Keratinocyte (primary cell): ENCODE measurements around the gene ABO. TPM values are rescaled to one million over a fixed set of nuclear protein-coding genes. Genes with fewer than 3 reads are reported as not detected.
"Not testable (repeated sequence)": the region's sequence is repeated elsewhere in the genome, so short reads cannot be mapped to it uniquely, and the experiment has no call there.

Source experiments
- DNase-seq: peaks from one replicate; pipeline ENCODE4 v3.0.0-alpha.2; 2011; ENCODE audit warnings: low read depth, missing footprints, low spot score
- FAIRE-seq: peaks from 2 replicates; lab custom pipeline; 2011; peaks lifted over from hg19 to GRCh38; lab: Jason Lieb, UNC
- H2AFZ ChIP-seq: 2 replicates; pipeline ENCODE4 v1.6.0; 2012; ENCODE audit warnings: low read length, control low read depth, inconsistent platforms; ENCODE audit not compliant: control insufficient read depth
- H3K27ac ChIP-seq: 2 replicates; pipeline ENCODE4 v1.5.1; 2011; ENCODE audit warnings: low read length; ENCODE audit not compliant: control insufficient read depth, insufficient read depth
- H3K27me3 ChIP-seq: 3 replicates; pipeline ENCODE4 v1.6.0; 2011; ENCODE audit warnings: low read length; ENCODE audit not compliant: control insufficient read depth, insufficient read depth; ENCODE audit errors: extremely low read depth
- H3K36me3 ChIP-seq, 2 experiments: 2 replicates in 1 of 2; 3 replicates in 1 of 2; pipeline ENCODE4 v1.5.1; 2011; ENCODE audit warnings: low read length in 2 of 2, mild to moderate bottlenecking in 1 of 2; ENCODE audit not compliant: control insufficient read depth in 2 of 2, insufficient read depth in 2 of 2; ENCODE audit errors: extremely low read depth in 1 of 2
- H3K4me1 ChIP-seq: 3 replicates; pipeline ENCODE4 v1.5.1; 2011; ENCODE audit warnings: low read length; ENCODE audit not compliant: control insufficient read depth, insufficient read depth; ENCODE audit errors: extremely low read depth
- H3K4me2 ChIP-seq: 3 replicates; pipeline ENCODE4 v1.6.0; 2011; ENCODE audit warnings: low read depth, low read length; ENCODE audit not compliant: control insufficient read depth, insufficient read depth; ENCODE audit errors: extremely low read depth
- H3K4me3 ChIP-seq, 3 experiments: fragments of 200-600 bp in 1 of 3; sonication (generic) in 1 of 3; 2 replicates in 2 of 3; 3 replicates in 1 of 3; pipeline ENCODE4 v1.5.1; 2011 to 2016; ENCODE audit warnings: low read length in 3 of 3, mild to moderate bottlenecking in 3 of 3, control low read depth in 2 of 3, inconsistent platforms in 1 of 3, low read depth in 1 of 3, mixed read lengths in 1 of 3, mixed run types in 1 of 3, moderate library complexity in 1 of 3; ENCODE audit not compliant: control insufficient read depth in 2 of 3, insufficient read depth in 2 of 3; ENCODE audit errors: extremely low read depth in 1 of 3
- H3K79me2 ChIP-seq: 2 replicates; pipeline ENCODE4 v1.6.0; 2012; ENCODE audit warnings: low read length; ENCODE audit not compliant: control insufficient read depth, insufficient read depth
- H3K9ac ChIP-seq: 3 replicates; pipeline ENCODE4 v1.6.0; 2011; ENCODE audit warnings: low read length; ENCODE audit not compliant: control insufficient read depth, insufficient read depth; ENCODE audit errors: extremely low read depth
- H3K9me1 ChIP-seq: 3 replicates; pipeline ENCODE4 v1.6.0; 2011; ENCODE audit warnings: low read length; ENCODE audit not compliant: control insufficient read depth, insufficient read depth; ENCODE audit errors: extremely low read depth
- H3K9me3 ChIP-seq: 2 replicates; pipeline ENCODE4 v1.5.1; 2012; ENCODE audit warnings: low read depth, low read length; ENCODE audit not compliant: control insufficient read depth
- H4K20me1 ChIP-seq: 3 replicates; pipeline ENCODE4 v1.6.0; 2011; ENCODE audit warnings: low read length; ENCODE audit not compliant: control insufficient read depth, insufficient read depth; ENCODE audit errors: extremely low read depth
- CTCF ChIP-seq, 3 experiments: IDR thresholded peaks in 1 of 3; conservative IDR thresholded peaks in 1 of 3; optimal IDR thresholded peaks in 1 of 3; 2 replicates in 2 of 3; 3 replicates in 1 of 3; pipeline versions ENCODE3 to v1.5.1; 2011; ENCODE audit warnings: low read length in 3 of 3, mild to moderate bottlenecking in 3 of 3, moderate library complexity in 2 of 3, control low read depth in 1 of 3, inconsistent platforms in 1 of 3; ENCODE audit not compliant: insufficient read depth in 2 of 3; ENCODE audit errors: extremely low read depth in 1 of 3
- EZH2 ChIP-seq: IDR thresholded peaks from one replicate; pipeline ENCODE4 v1.6.1; 2012; ENCODE audit warnings: inconsistent platforms, mild to moderate bottlenecking, low read length, moderate library complexity
- dilution Hi-C: fragments of 300-500 bp; cut with MboI; formaldehyde crosslinking; loops from one replicate; pipeline ENCODE4 v1.7.0; 2020; ENCODE audit warnings: low sequenced_read_pairs; ENCODE audit not compliant: extremely low pct_ligation_motif_present
- polyA plus RNA-seq, 5 experiments: library from polyadenylated mRNA; depleted of rRNA in 3 of 5; stranded (reverse) in 3 of 5; stranded (forward) in 1 of 5; unstranded in 1 of 5; fragments of >200 nt; gene quantifications; 1 replicate in 1 of 5; 2 replicates in 3 of 5; 3 replicates in 1 of 5; pipeline versions ENCODE4 v1.2.1 to v1.2.3, GENCODE V29; 2011 to 2012; ENCODE audit warnings: missing spikeins in 2 of 5, low read depth in 1 of 5, low replicate concordance in 1 of 5

The ABO gene
- polyA plus RNA-seq, 1 donor (not counting 4 experiments of a cell fraction or from before 2014, with no cell fraction given), result not detected

GRCh38 chr9:133225171-133226011 is 49.6 kb downstream of the ABO start:
- no peak overlapping the region for H2AFZ ChIP-seq
- no peak for DNase-seq
- TF ChIP-seq EZH2 (no peak), CTCF (optimal IDR thresholded peaks at IDR 0.05 in 1 of 3, IDR thresholded peaks at IDR 0.05 in 1 of 3, conservative IDR thresholded peaks at IDR 0.05 in 1 of 3; ENCODE audit: extremely low read depth in 1 of 3, insufficient read depth in 2 of 3, low read length in 3 of 3) (no peak)
- no peak overlapping the region for H3K9ac ChIP-seq
- H3K4me1 ChIP-seq, result no peaks in the 10 kb centered on the region
- dilution Hi-C loops, result no loop called here
- no peaks in the 10 kb centered on the region for H3K36me3 ChIP-seq
- no peaks in the 10 kb centered on the region for H3K27me3 ChIP-seq
- no peak for FAIRE-seq
- H3K79me2 ChIP-seq, result no peaks in the 10 kb centered on the region
- no peak overlapping the region for H3K4me2 ChIP-seq
- no peaks in the 10 kb centered on the region for H3K9me1 ChIP-seq
- no peak overlapping the region for H3K27ac ChIP-seq
- no peaks in the 10 kb centered on the region for H4K20me1 ChIP-seq
- no peaks in the 10 kb centered on the region for H3K9me3 ChIP-seq
- no peak overlapping the region for H3K4me3 ChIP-seq

- FAIRE-seq, result no peak
- H3K4me1 ChIP-seq, result no peaks in the 10 kb centered on the region
- no peak overlapping the region for H3K27ac ChIP-seq
- no peaks in the 10 kb centered on the region for H3K79me2 ChIP-seq
- H3K9ac ChIP-seq, result no peak overlapping the region
- H3K4me2 ChIP-seq, result no peak overlapping the region
- no peaks in the 10 kb centered on the region for H3K9me1 ChIP-seq
- no peaks in the 10 kb centered on the region for H3K27me3 ChIP-seq
- no peak for TF ChIP-seq EZH2
- no peak for TF ChIP-seq CTCF (optimal IDR thresholded peaks at IDR 0.05 in 1 of 3, IDR thresholded peaks at IDR 0.05 in 1 of 3, conservative IDR thresholded peaks at IDR 0.05 in 1 of 3; ENCODE audit: extremely low read depth in 1 of 3, insufficient read depth in 2 of 3, low read length in 3 of 3)
- H4K20me1 ChIP-seq, result no peaks in the 10 kb centered on the region
- H3K36me3 ChIP-seq, result no peaks in the 10 kb centered on the region
- no peak for DNase-seq
- dilution Hi-C loops, result no loop called here
- H3K9me3 ChIP-seq, result no peaks in the 10 kb centered on the region
- H2AFZ ChIP-seq, result no peak overlapping the region
- H3K4me3 ChIP-seq, result no peak overlapping the region
Measured at GRCh38 chr9:133224762-133225161, 50.2 kb downstream of the ABO start.

DNA sequence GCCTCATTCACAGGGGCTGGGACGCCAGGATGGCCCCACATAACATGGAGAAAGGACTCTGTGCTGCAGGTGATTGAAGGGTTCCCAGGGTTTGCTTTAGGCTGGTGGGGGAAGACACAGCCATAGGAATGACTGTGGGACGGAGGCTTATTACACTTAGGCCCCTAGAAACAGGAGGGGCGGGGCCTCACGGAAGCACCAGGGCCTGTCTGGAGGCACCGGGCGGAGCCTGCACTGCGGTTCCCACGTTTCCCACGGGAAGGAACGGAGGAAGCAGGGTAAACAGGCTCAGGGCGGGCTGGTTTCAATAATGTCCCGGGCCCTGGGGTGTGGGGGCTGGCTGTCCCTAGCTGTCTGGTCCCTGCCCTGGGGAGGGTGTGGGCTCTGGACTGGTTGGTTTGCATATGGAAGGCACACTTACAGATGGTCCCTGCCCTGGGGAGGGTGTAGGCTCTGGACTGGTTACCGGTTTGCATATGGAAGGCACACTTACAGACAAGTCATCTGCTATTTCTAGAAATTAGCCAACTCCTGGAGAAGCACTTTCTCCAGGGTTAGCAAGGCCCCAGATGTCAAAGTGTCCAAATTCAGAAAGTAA is 51.7 kb downstream of the ABO start:
- H4K20me1 ChIP-seq, H2AFZ ChIP-seq, H3K9me1 ChIP-seq, H3K9me3 ChIP-seq, H3K4me2 ChIP-seq, DNase-seq, H3K9ac ChIP-seq, FAIRE-seq, H3K79me2 ChIP-seq, H3K27ac ChIP-seq, H3K27me3 ChIP-seq, H3K4me3 ChIP-seq, H3K4me1 ChIP-seq, H3K36me3 ChIP-seq, dilution Hi-C loops: not testable (repeated sequence)
